Lower lobe of right lung (tissue), 2 donors: ENCODE results near the gene FAM181B. TPM values are rescaled to one million over a fixed set of nuclear protein-coding genes. Genes with fewer than 3 reads are reported as not detected.

ENCODE experiments used
- ATAC-seq, 2 donors: fragments of 200-7000 bp; cut with Tn5 transposase; one replicate each; pipeline ENCODE4 v1.9.1; 2020 to 2022; ENCODE audit warnings: mild to moderate bottlenecking in 2 of 2, moderate library complexity in 2 of 2
- DNase-seq: peaks from one replicate; pipeline ENCODE4 v3.0.0-alpha.2; 2020
- H3K27ac ChIP-seq: fragments of 200-600 bp; one replicate; pipeline ENCODE4 v1.8.0; 2022
- H3K27me3 ChIP-seq: fragments of 200-600 bp; one replicate; pipeline ENCODE4 v1.8.0; 2022; ENCODE audit warnings: low read depth
- H3K36me3 ChIP-seq: fragments of 200-600 bp; one replicate; pipeline ENCODE4 v1.8.0; 2022; ENCODE audit warnings: mild to moderate bottlenecking
- H3K4me1 ChIP-seq: fragments of 200-600 bp; one replicate; pipeline ENCODE4 v1.8.0; 2022
- H3K4me3 ChIP-seq: fragments of 200-600 bp; one replicate; pipeline ENCODE4 v1.8.0; 2022; ENCODE audit warnings: mild to moderate bottlenecking
- H3K9me3 ChIP-seq: fragments of 200-600 bp; one replicate; pipeline ENCODE4 v1.8.0; 2022
- intact Hi-C: fragments of 100-400 bp; cut with DNase I; formaldehyde crosslinking; loops from one replicate; pipeline ENCODE4 v1.11.0; 2022
- total RNA-seq: library from RNA; stranded (reverse); fragmentation: NEBNext Ultra II Directional; extraction: Animal tissue kit (Norgen Biotek cat#: 25700); gene quantifications from one replicate; pipeline ENCODE4 v1.2.1, GENCODE V29; 2021
- TF ChIP-seq, protein P1 (sequence below): fragments of 200-600 bp; IDR thresholded peaks from one replicate; pipeline ENCODE4 v1.8.0; 2022; ENCODE audit warnings: antibody characterized with exemption, mild to moderate bottlenecking
- donor health status: DM: no; HTN: yes; CAD: no; lungs with severe emphysema.

Gene FAM181B
- total RNA-seq, 1 donor from 2014 or later, result 0.09 TPM

DNA sequence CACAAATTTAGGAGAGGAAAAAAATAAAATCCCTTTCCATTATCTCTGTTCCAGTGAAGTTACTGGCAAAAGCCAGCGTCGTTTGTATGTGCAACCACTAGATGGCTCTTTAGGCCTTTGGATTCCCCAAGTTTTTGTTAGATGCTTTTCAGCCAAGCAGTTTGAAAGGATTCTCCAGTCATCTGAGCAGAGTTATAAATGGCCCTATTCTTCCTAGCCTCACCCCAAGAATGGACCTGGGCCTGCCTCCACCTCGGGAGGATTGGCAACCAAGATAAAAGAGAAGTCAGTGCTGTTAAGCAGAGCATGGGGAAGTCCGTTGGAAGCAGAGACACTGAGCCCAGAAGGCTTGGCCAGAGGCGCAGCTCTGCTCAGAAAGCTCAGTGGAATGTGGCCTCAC, 15.4 kb downstream of the FAM181B start:
- no peaks in the 10 kb centered on the region for H3K9me3 ChIP-seq
- peak in 1 of 2 donors; percentile 55 for ATAC-seq
- H3K4me3 ChIP-seq, result no peak overlapping the region
- intact Hi-C loops, result no loop called here
- H3K36me3 ChIP-seq, result no peaks in the 10 kb centered on the region
- H3K4me1 ChIP-seq, result no peaks in the 10 kb centered on the region
- H3K27ac ChIP-seq, result no peak overlapping the region
- DNase-seq, result no peak
- H3K27me3 ChIP-seq, result no peaks in the 10 kb centered on the region
- TF ChIP-seq, protein P1, sequence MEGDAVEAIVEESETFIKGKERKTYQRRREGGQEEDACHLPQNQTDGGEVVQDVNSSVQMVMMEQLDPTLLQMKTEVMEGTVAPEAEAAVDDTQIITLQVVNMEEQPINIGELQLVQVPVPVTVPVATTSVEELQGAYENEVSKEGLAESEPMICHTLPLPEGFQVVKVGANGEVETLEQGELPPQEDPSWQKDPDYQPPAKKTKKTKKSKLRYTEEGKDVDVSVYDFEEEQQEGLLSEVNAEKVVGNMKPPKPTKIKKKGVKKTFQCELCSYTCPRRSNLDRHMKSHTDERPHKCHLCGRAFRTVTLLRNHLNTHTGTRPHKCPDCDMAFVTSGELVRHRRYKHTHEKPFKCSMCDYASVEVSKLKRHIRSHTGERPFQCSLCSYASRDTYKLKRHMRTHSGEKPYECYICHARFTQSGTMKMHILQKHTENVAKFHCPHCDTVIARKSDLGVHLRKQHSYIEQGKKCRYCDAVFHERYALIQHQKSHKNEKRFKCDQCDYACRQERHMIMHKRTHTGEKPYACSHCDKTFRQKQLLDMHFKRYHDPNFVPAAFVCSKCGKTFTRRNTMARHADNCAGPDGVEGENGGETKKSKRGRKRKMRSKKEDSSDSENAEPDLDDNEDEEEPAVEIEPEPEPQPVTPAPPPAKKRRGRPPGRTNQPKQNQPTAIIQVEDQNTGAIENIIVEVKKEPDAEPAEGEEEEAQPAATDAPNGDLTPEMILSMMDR, result peak; percentile 68

DNA sequence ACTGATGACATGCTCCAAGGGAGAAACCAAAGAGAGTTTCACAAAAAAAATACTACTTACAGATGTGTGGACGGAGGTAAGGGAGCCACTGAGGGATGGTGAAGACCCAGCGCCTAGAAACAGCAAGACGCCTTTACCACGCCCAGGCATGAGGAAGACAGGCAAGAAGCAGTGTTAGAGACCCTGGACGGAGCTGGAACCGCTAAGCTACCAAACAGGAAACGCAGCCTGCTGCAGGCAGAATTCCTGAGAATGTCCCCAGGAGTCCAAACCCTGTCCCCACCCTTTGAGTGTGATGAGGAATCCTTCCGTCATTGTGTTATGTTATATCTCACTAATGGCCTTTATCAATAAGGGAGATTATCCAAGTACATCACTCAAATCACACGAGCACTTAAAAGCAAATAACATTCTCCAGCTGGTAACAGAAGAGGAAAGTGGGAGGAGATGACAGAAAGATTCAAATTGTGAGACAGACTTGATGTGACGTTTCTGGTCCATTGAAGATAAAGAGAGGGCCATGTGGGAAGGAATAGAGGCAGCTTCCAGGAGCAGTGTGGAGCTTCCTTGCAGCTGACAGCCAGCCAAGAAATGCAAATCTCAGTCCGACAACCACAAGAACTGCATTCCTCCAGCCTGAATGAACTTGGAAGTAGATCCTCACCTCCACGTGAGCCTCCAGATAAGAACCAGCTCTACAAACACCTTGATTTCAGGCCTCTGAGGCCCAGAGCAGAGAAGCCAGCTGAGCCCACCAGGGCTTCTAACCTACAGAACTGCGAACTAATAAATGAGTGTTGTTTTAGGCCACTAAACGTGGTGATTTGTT, 19.1 kb downstream of the FAM181B start:
- DNase-seq (no peak), ATAC-seq (no peak)
- Histone ChIP-seq H3K4me3 (no peak overlapping the region), H3K27ac (no peak overlapping the region), H3K4me1 (no peaks in the 10 kb centered on the region), H3K36me3 (no peaks in the 10 kb centered on the region), H3K27me3 (no peaks in the 10 kb centered on the region), H3K9me3 (no peaks in the 10 kb centered on the region)
- intact Hi-C loops, result no loop called here
- TF ChIP-seq, protein P1, result no peak

DNA sequence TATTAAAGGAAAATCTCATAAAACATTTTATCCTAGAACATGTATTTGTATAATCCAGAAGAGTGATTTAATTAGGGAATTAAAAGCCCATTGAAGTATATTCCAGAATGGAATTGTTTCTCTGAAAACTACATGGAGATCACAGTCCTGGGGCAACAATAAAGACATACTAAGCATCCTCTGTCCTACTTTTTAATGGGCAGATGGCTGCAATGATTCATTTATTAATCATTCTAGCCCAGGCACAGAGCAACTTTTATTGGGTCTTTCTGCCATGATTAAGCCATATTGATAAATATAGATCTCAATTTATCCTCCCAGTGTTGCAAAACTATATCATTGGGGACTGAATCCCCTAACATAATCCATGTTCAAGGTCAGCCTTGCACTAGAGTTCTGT, 22.0 kb downstream of the FAM181B start:
- H3K27me3 ChIP-seq, result no peaks in the 10 kb centered on the region
- no peak overlapping the region for H3K4me3 ChIP-seq
- no peak overlapping the region for H3K27ac ChIP-seq
- no peaks in the 10 kb centered on the region for H3K36me3 ChIP-seq
- intact Hi-C loops, result no loop called here
- TF ChIP-seq, protein P1, result no peak
- DNase-seq (no peak), ATAC-seq (no peak)
- H3K9me3 ChIP-seq, result no peaks in the 10 kb centered on the region
- H3K4me1 ChIP-seq, result no peaks in the 10 kb centered on the region

DNA sequence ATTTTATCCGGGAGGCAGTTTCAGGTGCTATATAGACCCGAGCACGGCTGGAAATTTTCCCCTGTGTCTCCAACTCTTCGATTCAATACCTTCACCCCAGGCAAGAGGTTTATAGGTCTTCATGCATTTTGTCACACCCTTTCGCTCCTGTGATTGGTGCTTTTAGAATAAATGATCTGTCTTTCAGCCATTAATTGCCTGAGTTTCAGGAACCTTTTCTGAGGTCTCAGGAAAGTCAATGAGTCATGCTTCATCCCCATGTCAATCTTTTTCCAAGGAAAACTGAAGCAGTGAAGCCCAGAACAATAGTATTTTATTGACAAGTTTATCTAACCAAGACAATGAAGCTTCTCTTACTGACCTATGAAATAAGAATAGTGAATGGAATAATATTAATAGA, 29.9 kb downstream of the FAM181B start:
- Histone ChIP-seq H3K27me3 (no peaks in the 10 kb centered on the region), H3K4me1 (no peaks in the 10 kb centered on the region), H3K4me3 (no peak overlapping the region), H3K27ac (no peak overlapping the region), H3K9me3 (no peaks in the 10 kb centered on the region), H3K36me3 (no peaks in the 10 kb centered on the region)
- TF ChIP-seq, protein P1, result no peak
- no peak for DNase-seq
- no peak for ATAC-seq
- intact Hi-C loops, result no loop called here

DNA sequence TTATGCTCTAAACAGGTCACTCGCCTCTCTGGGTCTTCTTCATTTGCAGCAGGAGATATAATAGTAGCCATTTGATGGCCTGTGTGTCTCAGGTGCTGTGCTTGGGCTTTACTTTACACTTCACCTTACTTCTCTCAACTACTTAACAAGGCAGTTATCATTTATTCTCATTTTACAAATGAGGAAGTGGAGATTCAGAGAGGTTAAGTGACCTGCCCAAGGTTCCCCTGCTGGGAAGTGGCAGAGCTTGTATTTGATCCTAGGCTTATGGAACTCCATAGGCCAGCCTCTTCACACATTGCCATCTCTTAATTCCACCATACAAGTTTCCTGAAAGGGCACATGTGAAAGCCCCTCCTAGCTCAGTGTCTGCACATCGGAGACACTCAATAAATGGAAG, 30.4 kb downstream of the FAM181B start:
- Histone ChIP-seq H3K27ac (no peak overlapping the region), H3K9me3 (no peaks in the 10 kb centered on the region), H3K4me3 (no peak overlapping the region), H3K27me3 (no peaks in the 10 kb centered on the region), H3K4me1 (no peaks in the 10 kb centered on the region), H3K36me3 (no peaks in the 10 kb centered on the region)
- DNase-seq (no peak), ATAC-seq (no peak)
- intact Hi-C loops, result no loop called here
- TF ChIP-seq, protein P1, result no peak
